HG02610 (cell line): ENCODE measurements around the gene AFG3L2.

Experiments
- ATAC-seq: cut with Tn5 transposase; IDR thresholded peaks from one replicate; pipeline ENCODE4 v1.9.1; 2021; ENCODE audit warnings: mild to moderate bottlenecking, moderate library complexity; ENCODE audit not compliant: unreplicated experiment

AFG3L2 gene

DNA sequence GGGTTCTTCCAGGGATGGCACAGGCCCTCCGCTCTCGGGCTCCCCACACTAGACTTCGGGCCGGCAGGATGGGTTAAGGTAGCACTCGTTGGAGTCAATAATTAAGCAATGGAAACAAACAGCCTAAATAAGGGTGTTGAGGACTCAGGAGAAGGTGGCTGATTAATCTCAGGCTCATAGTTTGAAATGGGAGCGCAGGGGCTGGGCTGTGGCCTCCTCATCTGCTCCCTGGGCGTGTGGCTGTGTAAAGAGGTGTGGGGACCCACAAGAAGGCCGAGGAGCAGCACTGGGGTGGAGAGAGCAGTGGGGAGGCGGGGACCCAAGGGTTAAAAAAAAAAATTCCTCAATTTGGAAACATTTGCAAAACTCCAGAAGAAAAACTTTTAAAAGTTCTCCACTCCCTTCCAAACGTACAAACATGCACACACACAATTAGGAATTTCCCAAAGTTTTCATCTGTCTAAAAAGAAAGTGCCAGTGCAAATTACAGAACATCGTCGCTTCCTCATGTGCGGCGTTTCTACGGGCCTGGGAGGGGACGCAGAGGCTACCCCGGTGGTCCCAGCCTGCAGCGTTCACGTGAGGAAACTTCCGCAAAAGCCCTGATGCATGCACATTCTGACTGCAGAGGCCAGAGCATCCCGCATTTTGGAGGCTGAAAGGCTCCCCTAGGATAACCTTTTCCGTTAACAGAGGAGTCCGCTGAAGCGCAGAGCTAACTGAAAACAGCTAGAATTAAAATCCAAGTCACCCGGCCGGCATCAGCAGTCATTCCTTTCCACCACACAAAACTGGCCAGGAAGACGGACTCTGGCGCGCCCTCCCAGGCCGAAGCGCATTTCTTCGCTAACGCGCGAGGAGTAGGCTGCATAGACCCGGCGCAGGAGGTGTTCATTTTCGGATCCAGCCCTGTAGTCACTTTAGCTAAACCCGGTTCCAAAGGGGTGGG is 70.0 kb downstream of the AFG3L2 start:
- ATAC-seq, result no peak

DNA sequence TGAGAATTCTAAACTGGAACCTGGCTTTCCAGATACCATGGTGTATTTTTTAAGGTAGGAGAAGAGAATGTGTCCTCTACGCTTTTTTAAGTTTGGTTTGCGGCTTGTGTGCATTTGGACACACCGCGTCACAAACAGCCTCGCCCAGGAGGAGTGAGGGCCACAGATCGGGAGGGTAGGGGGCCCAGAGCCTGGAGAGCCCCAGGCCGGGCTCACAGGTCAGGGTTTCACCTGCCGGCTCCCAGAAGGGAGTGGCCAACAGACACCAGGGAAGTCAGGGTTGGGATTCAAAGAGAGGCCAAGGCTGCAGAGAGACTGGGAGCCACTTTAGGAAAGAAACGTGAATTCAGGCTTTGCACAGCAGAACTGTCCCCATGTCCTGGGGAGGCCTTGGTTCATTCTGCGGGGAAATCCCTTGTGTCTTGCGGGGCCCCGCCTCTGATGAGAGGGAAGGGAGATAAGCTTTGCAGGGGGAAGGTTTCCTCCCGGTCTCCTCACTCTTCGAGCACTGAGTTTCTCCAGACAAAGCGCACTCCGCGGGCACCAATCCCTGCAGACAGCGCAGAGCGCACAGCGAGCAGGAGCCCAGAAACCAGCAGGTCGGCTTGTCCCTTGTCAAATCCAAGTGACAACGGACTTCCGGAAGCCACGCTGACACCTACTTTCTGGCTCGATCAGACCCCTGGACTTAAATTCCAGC is 70.9 kb downstream of the AFG3L2 start:
- ATAC-seq, result no peak

DNA sequence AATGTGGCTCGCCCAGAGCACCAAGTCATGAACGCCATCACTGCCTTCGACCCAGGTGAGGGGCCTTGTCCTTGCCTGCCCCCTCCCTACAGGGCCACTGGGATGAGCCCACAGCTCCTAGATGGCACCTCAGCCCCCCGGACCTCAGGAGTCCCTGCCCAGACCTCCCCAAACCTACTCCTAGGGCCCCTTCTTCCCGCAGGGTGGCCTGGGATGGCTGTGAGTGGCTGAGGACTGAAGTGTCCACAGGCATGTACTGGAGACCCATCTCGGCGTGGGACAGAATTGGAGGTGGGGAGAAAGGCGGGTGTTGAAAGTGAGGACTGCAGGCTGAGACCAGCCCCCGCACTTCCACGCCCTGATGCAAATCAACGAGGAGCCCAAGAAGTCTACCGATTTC is 71.8 kb downstream of the AFG3L2 start:
- no peak for ATAC-seq

DNA sequence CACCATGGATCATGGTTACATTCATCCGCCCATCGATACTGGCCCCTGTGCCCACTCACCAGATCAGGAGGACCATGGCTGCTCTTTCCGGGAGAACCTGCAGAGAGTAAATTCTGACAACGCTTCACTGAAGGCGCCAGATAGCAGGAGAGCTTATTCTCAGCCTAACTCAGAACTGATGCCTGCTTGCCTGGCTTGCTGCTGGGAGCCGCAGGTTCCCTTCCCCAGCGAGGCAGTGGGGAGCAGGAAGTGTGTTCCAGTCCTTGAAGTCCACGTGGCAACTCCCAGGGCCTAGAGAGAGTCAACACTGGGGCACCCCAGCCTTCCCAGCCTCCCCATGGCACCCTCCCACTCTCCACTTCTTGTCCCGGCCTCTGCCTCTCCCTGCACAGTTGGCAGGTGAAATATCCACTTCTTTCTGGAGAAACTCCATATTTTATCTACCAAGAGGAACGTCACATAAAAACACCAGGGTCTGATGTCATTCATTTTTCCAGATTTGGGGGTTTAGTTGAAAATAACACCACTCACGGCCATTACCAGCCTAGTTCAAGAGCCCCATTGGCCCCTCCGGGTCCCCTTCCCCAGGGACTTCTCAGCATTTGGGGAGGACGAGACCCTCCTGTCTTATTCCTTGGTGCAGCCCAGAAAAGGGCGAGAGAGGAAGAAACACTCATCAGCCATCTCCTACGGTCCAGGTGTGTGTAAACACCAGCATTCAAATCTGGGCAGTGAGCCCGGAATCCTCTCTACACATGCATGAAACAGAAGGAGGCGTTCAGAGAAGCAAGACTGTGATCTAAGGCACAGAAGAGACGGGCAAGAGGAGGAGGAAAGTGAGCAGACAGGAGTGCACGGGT is 72.4 kb downstream of the AFG3L2 start:
- no peak for ATAC-seq

DNA sequence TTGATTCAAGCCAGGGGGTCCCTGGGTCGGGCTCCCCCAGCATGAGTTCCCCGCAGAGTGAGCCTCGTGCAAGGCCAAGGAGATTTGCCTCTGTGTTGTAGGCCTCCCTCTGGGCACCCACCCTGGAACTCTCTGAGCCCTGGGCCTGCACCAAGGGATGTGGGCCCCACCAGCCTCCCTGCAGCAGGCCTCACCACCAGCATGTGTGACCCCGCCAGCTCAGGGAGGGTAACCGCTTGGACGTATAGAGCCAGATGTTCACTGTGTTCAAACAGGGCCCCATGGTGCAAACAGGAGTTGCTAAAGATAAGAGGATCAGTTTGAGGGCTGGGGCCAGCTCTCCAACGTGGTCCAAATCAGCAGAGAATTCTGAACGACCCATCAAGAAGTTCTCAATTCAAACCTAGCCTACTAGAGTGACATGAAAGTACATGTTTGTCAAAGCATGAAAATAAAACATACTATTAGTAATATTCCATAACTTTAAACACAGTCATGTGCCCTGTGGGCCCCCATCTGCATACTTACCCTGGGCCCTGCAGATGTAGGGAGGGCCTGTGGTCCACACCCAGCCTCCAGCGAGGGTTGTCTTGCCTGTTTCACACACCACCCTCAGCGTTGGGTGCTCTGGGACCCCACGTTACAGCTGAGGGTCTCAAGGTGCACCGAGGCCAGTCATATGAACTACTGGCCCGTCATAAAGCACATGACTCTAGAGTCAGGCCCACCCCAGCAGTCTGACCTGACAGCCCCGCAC is 74.5 kb downstream of the AFG3L2 start:
- no peak for ATAC-seq

DNA sequence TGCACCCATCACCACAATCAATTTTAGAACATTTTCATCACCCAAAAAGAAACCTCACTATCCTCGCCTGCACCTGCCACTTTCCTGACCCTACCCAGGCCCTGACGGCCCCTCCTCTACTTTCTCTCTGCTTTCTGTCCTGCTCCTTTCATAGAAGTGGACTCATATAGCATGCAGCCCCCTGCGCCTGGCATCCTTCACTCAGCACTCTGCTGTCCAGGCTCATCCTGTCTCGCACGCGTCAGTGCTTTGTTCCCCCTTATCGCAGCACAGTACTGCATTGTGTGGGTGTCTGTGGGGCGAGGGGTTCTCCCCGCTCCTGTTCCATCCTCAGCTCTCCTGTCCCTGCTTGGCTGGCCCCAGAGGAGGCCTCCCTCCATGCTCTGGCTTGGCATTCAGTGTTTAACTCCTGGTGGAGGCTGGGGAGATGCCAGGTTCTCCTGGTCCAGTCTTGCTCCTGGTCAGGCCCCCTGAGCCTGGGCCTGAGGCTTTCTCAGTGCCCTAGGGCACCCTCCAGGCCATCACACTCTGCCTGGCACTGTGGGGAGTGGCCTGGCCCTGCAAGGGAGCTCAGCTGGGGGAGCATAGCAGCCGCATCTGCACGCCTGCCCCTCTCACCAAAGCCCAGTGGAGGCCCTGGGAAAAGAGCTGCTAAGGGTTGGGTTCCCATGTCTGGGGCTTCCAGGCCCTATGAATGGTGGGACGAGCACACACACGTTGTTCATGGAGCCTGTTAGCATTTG is 75.6 kb downstream of the AFG3L2 start:
- ATAC-seq, result no peak

DNA sequence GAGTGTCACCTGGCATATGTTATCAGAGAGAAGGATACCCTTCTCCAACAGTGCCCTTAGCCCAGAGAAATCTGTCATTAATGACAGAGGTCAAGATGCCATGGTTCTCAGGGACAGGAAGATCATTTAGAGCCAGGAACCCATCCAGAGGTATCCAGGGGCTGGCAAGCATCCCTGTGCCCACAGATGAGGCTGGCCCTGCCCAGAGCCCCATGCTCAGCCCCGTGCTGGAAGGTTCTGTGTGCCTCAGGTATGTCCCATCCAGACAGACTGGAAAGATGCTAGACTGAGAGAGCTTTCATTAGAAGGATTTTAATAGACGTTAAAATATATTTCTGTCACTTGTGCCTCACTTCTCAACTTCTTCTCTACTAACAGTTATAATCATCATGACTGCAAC is 77.2 kb downstream of the AFG3L2 start:
- no peak for ATAC-seq

DNA sequence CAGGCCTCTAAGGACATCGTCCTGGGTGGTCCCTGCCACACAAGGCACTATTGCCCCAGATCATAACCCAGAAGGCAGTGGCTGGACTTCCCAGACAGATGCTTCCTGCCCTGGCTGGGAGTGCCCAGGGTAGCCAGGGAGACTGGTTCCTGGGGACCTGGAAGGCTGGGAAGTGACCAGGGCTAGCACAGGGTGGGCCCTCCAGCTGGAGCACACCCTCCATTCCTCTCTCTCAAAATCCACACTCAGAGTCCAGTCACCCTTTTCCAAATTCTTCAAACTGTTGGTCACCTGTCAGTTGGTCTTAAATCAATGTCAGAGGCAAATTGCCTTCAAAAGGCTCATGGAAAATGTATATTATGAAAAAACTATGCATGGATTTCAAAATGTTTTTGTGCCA is 80.6 kb downstream of the AFG3L2 start:
- no peak for ATAC-seq

DNA sequence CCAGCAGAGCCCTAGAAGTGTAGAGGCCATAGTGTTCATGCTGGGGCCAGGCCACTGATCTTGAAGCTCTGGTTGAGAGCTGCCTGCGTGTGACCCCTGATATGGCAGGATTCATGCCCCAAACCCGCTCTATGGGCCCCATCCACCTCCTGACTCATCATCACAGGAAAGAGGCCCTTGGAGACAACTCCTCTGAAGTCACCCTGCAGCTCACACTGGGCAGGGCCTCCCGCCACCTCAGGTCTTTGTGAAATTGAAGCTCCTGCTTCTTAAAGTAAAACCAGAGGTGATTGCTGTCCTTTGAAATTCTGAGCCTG is 81.0 kb downstream of the AFG3L2 start:
- ATAC-seq, result no peak

DNA sequence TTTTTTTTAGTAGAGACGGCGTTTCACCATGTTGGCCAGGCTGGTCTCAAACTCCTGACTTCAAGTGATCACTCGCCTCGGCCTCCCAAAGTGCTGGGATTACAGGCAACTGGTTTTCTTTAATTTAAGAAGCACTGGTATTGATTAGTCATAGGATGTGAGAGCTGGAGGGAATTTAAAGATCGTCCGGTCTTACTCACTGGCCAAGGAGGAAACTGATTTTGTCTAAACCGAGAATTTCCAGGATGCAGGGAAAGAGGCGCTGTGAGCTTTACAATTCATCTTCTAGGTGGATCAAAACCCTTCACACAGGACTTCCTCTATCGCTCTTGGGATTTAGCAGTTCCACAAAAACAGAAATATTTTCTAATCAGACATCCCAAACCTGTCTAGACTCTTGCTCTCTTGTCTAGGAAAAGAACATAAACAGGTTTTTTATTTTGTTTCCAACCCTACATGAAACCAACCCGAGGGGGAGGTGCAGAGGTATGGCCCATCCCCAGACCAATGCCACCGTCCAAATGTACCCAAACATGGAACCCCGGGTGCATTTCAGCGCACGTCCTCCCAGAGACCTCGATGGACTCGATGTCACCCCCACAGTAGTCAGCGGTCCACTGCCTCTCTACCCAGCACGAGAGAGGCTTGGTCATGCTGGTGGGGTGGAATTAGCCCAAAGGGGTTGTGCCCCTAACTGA is 81.5 kb downstream of the AFG3L2 start:
- ATAC-seq, result no peak

DNA sequence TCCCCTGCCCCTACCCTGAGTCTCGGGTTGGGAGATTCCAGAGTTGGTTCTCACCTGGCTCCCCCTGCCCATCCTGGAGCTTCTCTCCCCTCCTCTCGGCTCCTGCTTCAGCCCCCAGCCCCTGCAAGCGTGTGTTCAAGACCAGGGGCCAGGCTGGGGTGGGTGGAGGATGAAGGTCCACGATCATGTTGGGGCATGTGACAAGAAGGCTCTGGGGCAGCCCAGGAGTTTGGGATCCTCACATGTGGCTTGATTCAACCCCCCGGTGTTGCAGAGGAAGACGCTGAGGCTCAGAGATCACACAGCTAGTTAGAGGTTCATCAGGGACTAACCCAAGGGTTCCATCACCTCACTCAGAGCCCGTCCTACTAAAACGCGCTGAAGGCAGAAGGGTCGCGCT is 83.2 kb downstream of the AFG3L2 start:
- no peak for ATAC-seq

DNA sequence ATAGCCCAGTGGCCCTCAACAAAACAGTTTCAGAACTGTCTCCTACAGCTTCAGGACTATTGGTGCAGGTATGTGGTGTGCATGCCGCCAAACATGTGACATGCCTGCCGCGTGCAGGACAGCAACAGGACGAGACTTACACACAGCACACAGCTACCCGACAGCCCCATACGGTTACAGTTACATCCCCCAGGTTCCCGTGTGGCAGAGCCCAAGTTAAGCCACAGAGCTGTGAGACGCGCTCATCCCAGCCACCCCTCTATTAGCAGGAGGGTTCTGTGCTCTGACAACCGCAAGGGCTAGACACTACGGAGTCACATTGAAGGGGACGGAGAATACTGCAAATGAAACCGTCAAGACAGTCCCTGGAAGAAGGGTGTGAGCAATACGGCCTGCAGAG is 85.3 kb downstream of the AFG3L2 start:
- ATAC-seq, result no peak

DNA sequence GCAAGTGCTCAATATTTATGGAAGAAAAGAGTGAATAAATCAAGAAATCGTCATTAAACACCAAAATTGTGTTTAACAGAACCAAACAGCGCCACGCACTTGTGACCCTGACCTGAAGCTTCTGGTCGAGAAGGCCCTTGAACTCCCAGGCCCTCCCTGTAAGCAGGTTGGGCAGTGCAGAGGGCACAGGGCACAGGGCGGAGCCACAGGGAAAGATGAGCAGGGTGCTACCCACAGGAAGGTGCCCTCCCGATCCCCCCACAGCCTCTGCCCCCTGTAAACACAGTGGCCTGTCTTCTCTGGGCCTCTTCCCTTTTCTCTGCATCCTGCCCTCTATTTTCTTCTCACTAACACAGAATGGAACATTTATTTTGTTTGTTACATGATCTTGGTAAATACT is 85.9 kb downstream of the AFG3L2 start:
- no peak for ATAC-seq

DNA sequence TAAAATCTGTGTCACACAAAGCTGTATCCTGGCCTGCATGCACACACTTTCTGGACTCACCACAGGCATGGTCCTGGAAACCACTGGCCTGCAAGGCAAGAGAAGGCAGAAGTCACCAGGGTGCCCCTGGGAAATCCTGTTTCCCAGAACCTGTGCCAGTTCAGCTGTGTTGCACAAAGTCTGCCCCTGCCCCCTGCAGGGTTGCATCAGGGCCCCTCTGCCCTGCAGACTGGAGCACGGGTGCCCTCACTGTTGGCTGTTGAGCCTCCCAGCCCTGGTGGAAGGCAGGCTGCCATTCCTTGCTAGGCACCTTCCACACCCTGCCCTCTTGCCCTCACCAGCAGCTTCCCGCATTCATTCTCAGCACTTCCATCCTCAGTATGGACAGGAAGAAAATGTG is 86.9 kb downstream of the AFG3L2 start:
- no peak for ATAC-seq

DNA sequence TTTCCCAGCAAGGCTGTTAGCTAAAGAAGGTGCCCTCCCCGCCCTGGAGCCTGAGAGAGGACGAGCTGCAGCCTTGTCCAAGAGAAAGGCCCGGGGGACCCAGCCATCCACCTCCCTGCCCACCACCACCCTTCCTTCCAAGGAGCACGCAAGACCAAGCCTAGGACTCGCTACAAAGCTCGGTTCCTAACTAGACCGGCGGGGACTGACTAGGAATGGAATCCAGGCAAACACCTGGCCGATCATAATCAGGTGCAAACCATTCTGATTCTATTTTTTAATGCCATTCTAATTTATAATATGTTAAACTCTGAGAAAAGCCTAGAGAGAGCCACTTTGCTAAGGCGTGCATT is 88.6 kb downstream of the AFG3L2 start:
- ATAC-seq, result no peak

DNA sequence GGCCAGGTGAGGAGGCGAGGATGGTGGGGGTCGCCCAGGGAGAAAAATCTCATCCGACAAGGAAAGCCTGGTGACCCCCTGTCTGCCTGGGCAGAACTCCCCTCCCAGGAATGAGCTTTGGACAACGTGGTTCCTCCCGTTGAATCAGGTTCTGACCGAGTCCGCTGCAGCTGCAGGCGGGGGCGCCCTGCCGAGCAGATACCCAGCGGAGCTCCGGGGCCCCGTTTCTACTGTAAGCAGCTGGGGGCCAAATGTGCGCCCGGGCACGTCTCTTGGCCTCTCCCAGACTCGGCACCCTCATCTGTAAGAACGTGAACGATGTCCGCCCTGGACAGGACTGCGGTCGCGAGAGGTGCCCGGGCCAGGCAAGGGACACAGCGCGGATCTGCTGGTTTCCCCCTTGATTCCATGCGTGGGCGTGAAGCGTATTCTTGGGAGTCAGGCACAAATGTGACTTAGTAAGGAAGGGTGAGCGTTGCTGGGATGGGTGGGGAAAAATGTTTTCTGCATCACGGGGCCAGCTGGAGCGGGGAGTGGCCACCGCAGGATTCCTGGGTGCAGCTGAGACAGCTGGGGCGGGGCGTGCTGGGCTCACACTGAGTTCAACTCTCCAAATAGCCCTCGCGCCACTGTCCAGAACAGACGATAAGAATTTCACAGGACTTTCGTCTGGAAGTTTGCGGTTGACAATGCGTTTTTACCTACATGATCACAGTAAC is 89.2 kb downstream of the AFG3L2 start:
- ATAC-seq, result no peak

DNA sequence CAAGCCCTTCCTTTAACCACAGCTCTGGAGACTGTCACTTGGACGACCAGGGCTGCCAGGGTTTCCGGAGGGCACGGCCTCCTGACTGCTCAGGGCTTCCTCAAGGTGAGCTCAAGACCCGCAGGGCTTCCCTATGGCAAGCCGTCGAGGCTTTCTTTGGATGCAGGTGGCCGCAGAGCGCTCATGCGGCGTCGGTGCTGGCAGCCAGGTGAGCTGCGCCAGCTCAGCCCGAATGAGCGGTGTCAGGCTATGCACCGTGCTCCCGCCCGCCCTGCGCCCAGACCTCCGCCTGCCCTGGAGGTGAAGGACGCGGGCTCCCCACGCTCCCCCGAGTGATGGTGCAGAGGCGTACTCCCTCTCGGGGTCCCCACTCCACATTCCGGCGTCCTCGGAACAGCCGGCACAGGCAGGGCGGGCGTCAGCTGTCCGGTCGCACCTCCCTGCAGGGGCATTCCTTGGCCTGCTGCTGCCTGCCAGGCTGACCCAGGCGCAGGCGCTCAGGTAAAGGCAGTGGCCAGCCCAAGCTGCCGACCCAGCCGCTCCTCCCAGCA is 89.8 kb downstream of the AFG3L2 start:
- no peak for ATAC-seq

DNA sequence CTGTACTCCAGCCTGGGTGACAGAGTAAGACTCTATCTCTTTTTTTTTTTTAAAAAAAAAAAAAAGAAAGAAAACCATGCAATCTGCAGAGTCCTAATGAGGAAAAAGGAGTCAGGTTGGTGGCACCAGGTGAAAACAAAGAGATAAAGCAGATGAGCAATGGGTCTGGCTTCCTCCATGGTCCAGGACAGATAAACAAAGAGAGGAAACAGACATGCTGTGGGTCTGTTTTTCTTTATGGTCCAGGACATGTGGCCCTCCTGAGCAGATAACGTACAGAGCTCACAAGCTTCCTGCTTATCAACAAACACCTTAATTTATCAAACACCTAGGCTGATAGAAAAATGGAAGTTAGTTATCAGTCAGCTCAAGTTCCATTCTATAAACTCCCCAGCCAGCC is 93.4 kb downstream of the AFG3L2 start:
- no peak for ATAC-seq

DNA sequence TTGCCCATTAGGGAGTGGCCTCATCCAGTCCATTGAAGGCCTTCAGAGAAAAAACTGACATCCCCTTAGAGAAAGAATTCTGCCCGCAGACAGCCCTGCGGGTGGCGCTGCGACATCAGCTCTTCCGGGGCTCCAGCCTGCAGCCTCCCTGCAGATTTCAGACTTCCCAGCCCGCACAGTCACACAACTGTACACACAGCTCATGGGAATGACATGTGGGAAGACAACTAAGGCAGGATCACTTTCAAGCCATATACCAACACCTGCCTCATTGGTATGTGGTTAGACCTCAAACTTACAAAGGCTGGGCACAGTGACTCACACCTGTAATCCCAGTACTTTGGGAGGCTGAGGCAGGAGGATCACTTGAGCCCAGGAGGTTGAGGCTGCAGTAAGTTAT is 93.8 kb downstream of the AFG3L2 start:
- ATAC-seq, result no peak
